ENCODE data around the gene KIR2DL4.
"Not testable (repeated sequence)": the region's sequence is repeated elsewhere in the genome, so short reads cannot be mapped to it uniquely, and the experiment has no call there.

KIR2DL4 gene

GRCh38 chr19:54804571-54804970 lies 1.2 kb downstream of the KIR2DL4 start:
- DNase-seq (ENCODE audit: low spot score), result no peak

- DNase-seq (ENCODE audit: low spot score), result no peak
Measured at GRCh38 chr19:54805665-54806515, 2.5 kb downstream of the KIR2DL4 start.

- DNase-seq (ENCODE audit: low spot score), result no peak
Measured at GRCh38 chr19:54806516-54806838, 3.1 kb downstream of the KIR2DL4 start.

GRCh38 chr19:54814571-54814970 lies 11.2 kb downstream of the KIR2DL4 start:
- DNase-seq (ENCODE audit: low spot score), result not testable (repeated sequence)

GRCh38 chr19:54816251-54816650 lies 12.8 kb downstream of the KIR2DL4 start, which contains the start of gene KIR3DL1:
KIR3DL1 (plus strand) TSS chr19:54816468.
- DNase-seq (ENCODE audit: low spot score), result not testable (repeated sequence)

GRCh38 chr19:54817670-54818536 lies 14.5 kb downstream of the KIR2DL4 start:
- DNase-seq (ENCODE audit: low spot score), result no peak

- DNase-seq (ENCODE audit: low spot score), result not testable (repeated sequence)
Measured at GRCh38 chr19:54824416-54824815, 21.0 kb downstream of the KIR2DL4 start.

GRCh38 chr19:54825326-54825725 lies 21.9 kb downstream of the KIR2DL4 start:
- DNase-seq (ENCODE audit: low spot score), result not testable (repeated sequence)

GRCh38 chr19:54828064-54828463 lies 24.7 kb downstream of the KIR2DL4 start:
- DNase-seq (ENCODE audit: low spot score), result not testable (repeated sequence)

GRCh38 chr19:54832496-54832895 lies 29.1 kb downstream of the KIR2DL4 start, which contains the start of gene KIR2DS4:
KIR2DS4 (plus strand) TSS chr19:54832676.
- DNase-seq (ENCODE audit: low spot score), result not testable (repeated sequence)

GRCh38 chr19:54835126-54835525 lies 31.7 kb downstream of the KIR2DL4 start:
- not testable (repeated sequence) for DNase-seq (ENCODE audit: low spot score)

- not testable (repeated sequence) for DNase-seq (ENCODE audit: low spot score)
Measured at GRCh38 chr19:54837522-54837921, 34.1 kb downstream of the KIR2DL4 start.

- not testable (repeated sequence) for DNase-seq (ENCODE audit: low spot score)
Measured at GRCh38 chr19:54843171-54843570, 39.8 kb downstream of the KIR2DL4 start.

- DNase-seq (ENCODE audit: low spot score), result not testable (repeated sequence)
Measured at GRCh38 chr19:54850061-54850640, 46.7 kb downstream of the KIR2DL4 start, which contains the start of gene KIR3DL2. KIR3DL2 (plus strand) TSS chr19:54850443; CDS start chr19:54850476, 33 bp downstream.

- no peak for DNase-seq (ENCODE audit: low spot score)
Measured at GRCh38 chr19:54850930-54851329, 47.5 kb downstream of the KIR2DL4 start.

- DNase-seq (ENCODE audit: low spot score), result no peak
Measured at GRCh38 chr19:54851353-54851752, 47.9 kb downstream of the KIR2DL4 start.

GRCh38 chr19:54855241-54855640 lies 51.8 kb downstream of the KIR2DL4 start:
- DNase-seq (ENCODE audit: low spot score), result not testable (repeated sequence)

- not testable (repeated sequence) for DNase-seq (ENCODE audit: low spot score)
Measured at GRCh38 chr19:54858476-54858875, 55.1 kb downstream of the KIR2DL4 start.

- not testable (repeated sequence) for DNase-seq (ENCODE audit: low spot score)
Measured at GRCh38 chr19:54859421-54859820, 56.0 kb downstream of the KIR2DL4 start.

- not testable (repeated sequence) for DNase-seq (ENCODE audit: low spot score)
Measured at GRCh38 chr19:54863459-54863858, 60.0 kb downstream of the KIR2DL4 start.

Measured in HuH-7 (cell line).